ENCODE data around the gene SLC25A21. TPM values are rescaled to one million over a fixed set of nuclear protein-coding genes. Genes with fewer than 3 reads are reported as not detected.
A peak's percentile ranks its signal among the peaks of the same experiment; 100 is the strongest.

SLC25A21 gene
- total and polyA plus RNA-seq, 2 of the 13 experiments (the other 11 are each of a cell fraction or from before 2014, with no cell fraction given): 1.9 to 2.9 TPM

- TF ChIP-seq LBX2 (CRISPR knock-in tag; IDR thresholded peaks at IDR 0.05; ENCODE audit: borderline replicate concordance) (peak; percentile 79; the same call in 1 of the 2 replicates), MATR3 (CRISPR knock-in tag; IDR thresholded peaks at IDR 0.05) (0 out of 2 replicates have a peak, but pooled peaks have one; percentile 26), PHF20 (CRISPR knock-in tag; IDR thresholded peaks at IDR 0.05) (no peak), FOXJ3 (CRISPR knock-in tag; IDR thresholded peaks at IDR 0.05; ENCODE audit: borderline replicate concordance) (0 out of 2 replicates have a peak, but pooled peaks have one; percentile 38), ZNF75D (CRISPR knock-in tag; IDR thresholded peaks at IDR 0.05; ENCODE audit: borderline replicate concordance) (no peak), UBTF (CRISPR knock-in tag; IDR thresholded peaks at IDR 0.05) (no peak), ZNF513 (CRISPR knock-in tag; conservative IDR thresholded peaks at IDR 0.05) (no peak), ETS1 (CRISPR knock-in tag; IDR thresholded peaks at IDR 0.05) (no peak), DZIP1 (CRISPR knock-in tag; IDR thresholded peaks at IDR 0.05) (no peak; the same call in 1 of the 2 replicates), NCOA1 (CRISPR knock-in tag; IDR thresholded peaks at IDR 0.05) (peak; percentile 85; the same call in 1 of the 2 replicates), ZNF841 (CRISPR knock-in tag; IDR thresholded peaks at IDR 0.05; ENCODE audit: borderline replicate concordance) (no peak; the same call in 1 of the 2 replicates), YEATS4 (CRISPR knock-in tag; IDR thresholded peaks at IDR 0.05; ENCODE audit: borderline replicate concordance) (peak; percentile 52; the same call in 1 of the 2 replicates), ZNF563 (CRISPR knock-in tag; IDR thresholded peaks at IDR 0.05) (0 out of 2 replicates have a peak, but pooled peaks have one; percentile 23), ZXDC (CRISPR knock-in tag; IDR thresholded peaks at IDR 0.05) (peak; percentile 50), ZNF768 (CRISPR knock-in tag; IDR thresholded peaks at IDR 0.05) (peak; percentile 32), ZFX (CRISPR knock-in tag; IDR thresholded peaks at IDR 0.05; ENCODE audit: low read depth) (no peak)
Measured at GRCh38 chr14:36647824-36648753, 524.3 kb downstream of the SLC25A21 start (continued).
